ENCODE results near the gene ZFYVE28.

GRCh38 chr4:2258091-2259035 lies 160.1 kb downstream of the ZFYVE28 start:
- TF ChIP-seq POLR2A (IDR thresholded peaks at IDR 0.05; ENCODE audit: low read depth, low read length) (no peak; the same call in 1 of the 2 replicates), POLR2AphosphoS5 (IDR thresholded peaks at IDR 0.05; ENCODE audit: low read depth, low read length) (no peak), TAF1 (IDR thresholded peaks at IDR 0.05; ENCODE audit: low read depth, low read length) (no peak), POU2F2 (IDR thresholded peaks at IDR 0.05; ENCODE audit: low read depth, low read length) (no peak)
